Measurements from ENCODE around the gene ZFYVE1. TPM values are rescaled to one million over a fixed set of nuclear protein-coding genes. Genes with fewer than 3 reads are reported as not detected.
"Not testable (repeated sequence)": the region's sequence is repeated elsewhere in the genome, so short reads cannot be mapped to it uniquely, and the experiment has no call there.

Gene ZFYVE1
- total RNA-seq, 1 experiment from 2014 or later, result 14.2 TPM

- Histone ChIP-seq H2AFZ (ENCODE audit: low read length) (no peak overlapping the region), H2BK20ac (ENCODE audit: low read depth, low read length, poor library complexity, severe bottlenecking) (no peak overlapping the region), H3K56ac (ENCODE audit: insufficient read length, low read depth, low read length) (no peak overlapping the region), H4K5ac (ENCODE audit: insufficient read length, low read depth, low read length) (no peak overlapping the region), H3K9ac (ENCODE audit: extremely low read depth, insufficient read length, low read length) (no peak overlapping the region), H3K27ac (ENCODE audit: insufficient read length, low read depth, low read length) (no peak overlapping the region), H4K8ac (replicated peaks; ENCODE audit: insufficient read length, low read depth, low read length) (no peak overlapping the region), H3K23me2 (ENCODE audit: insufficient read length, low read depth, low read length, poor library complexity, severe bottlenecking) (no peaks in the 10 kb centered on the region), H3K4ac (ENCODE audit: low read depth, low read length) (no peak overlapping the region), H3K9me3 (ENCODE audit: control insufficient read depth, low read depth, low read length) (no peaks in the 10 kb centered on the region), H3K23ac (ENCODE audit: insufficient read length, low read depth, low read length) (no peak overlapping the region), H2AK5ac (ENCODE audit: insufficient read length, low read length) (no peak overlapping the region), H3T11ph (ENCODE audit: low read length) (no peak overlapping the region), H3K79me1 (ENCODE audit: insufficient read depth, low read depth, low read length, poor library complexity, severe bottlenecking) (no peaks in the 10 kb centered on the region), H3K27me3 (ENCODE audit: insufficient read depth, low read length) (no peaks in the 10 kb centered on the region), H3K14ac (ENCODE audit: insufficient read depth, low read length) (no peak overlapping the region), H3K18ac (ENCODE audit: insufficient read length, low read depth, low read length) (no peak overlapping the region), H3K4me1 (ENCODE audit: insufficient read depth, low read length) (no peaks in the 10 kb centered on the region), H4K20me1 (ENCODE audit: control insufficient read depth, insufficient read depth, insufficient read length) (no peaks in the 10 kb centered on the region), H2BK120ac (ENCODE audit: low read depth, low read length, poor library complexity, severe bottlenecking) (no peak overlapping the region), H2BK12ac (ENCODE audit: insufficient read length, low read depth, low read length) (no peak overlapping the region), H3K4me2 (ENCODE audit: insufficient read depth, insufficient read length, low read length) (no peak overlapping the region), H2BK5ac (ENCODE audit: insufficient read length, low read length) (no peak overlapping the region), H4K91ac (ENCODE audit: insufficient read length, low read depth, low read length) (no peak overlapping the region), H2BK15ac (ENCODE audit: low read depth, low read length) (no peak overlapping the region), H3K79me2 (ENCODE audit: insufficient read depth, low read length) (no peaks in the 10 kb centered on the region)
- H3K4me3 Mint-ChIP-seq, result no peak overlapping the region
- no peak for TF ChIP-seq CTCF (conservative IDR thresholded peaks at IDR 0.05)
- H3K9me3 Mint-ChIP-seq, result no peaks in the 10 kb centered on the region
- peaks cover 0 to 7% (median 0%) of the 10 kb centered on the region in 3 experiments; a peak in 3 of 7 replicates for H3K36me3 Mint-ChIP-seq (ENCODE audit: insufficient read depth in 1 of 3, low read depth in 3 of 3)
- no peak overlapping the region for H3K27ac Mint-ChIP-seq
- DNase-seq, result no peak
- H3K4me1 Mint-ChIP-seq, result no peaks in the 10 kb centered on the region
- no peaks in the 10 kb centered on the region for H3K27me3 Mint-ChIP-seq (ENCODE audit: low read depth)
- WGBS (ENCODE audit: extremely low coverage, insufficient read length, low lambda C conversion rate), result no CpG with 5 or more reads among the region's 2 CpGs
Measured at GRCh38 chr14:73014105-73014504, 12.8 kb downstream of the ZFYVE1 start.

- DNase-seq; H2BK5ac ChIP-seq (ENCODE audit: insufficient read length, low read length); H3K4me3 Mint-ChIP-seq; H3K27ac ChIP-seq (ENCODE audit: insufficient read length, low read depth, low read length); H3K4me1 ChIP-seq (ENCODE audit: insufficient read depth, low read length); H2AFZ ChIP-seq (ENCODE audit: low read length); H2AK5ac ChIP-seq (ENCODE audit: insufficient read length, low read length); H3K4me2 ChIP-seq (ENCODE audit: insufficient read depth, insufficient read length, low read length); H3K23me2 ChIP-seq (ENCODE audit: insufficient read length, low read depth, low read length, poor library complexity, severe bottlenecking); H3K79me2 ChIP-seq (ENCODE audit: insufficient read depth, low read length); H3K4me1 Mint-ChIP-seq; H3K27me3 Mint-ChIP-seq (ENCODE audit: low read depth); H4K8ac ChIP-seq (replicated peaks; ENCODE audit: insufficient read length, low read depth, low read length); H3K9me3 ChIP-seq (ENCODE audit: control insufficient read depth, low read depth, low read length); H3T11ph ChIP-seq (ENCODE audit: low read length); H2BK20ac ChIP-seq (ENCODE audit: low read depth, low read length, poor library complexity, severe bottlenecking); H3K9me3 Mint-ChIP-seq; H2BK120ac ChIP-seq (ENCODE audit: low read depth, low read length, poor library complexity, severe bottlenecking); H4K20me1 ChIP-seq (ENCODE audit: control insufficient read depth, insufficient read depth, insufficient read length); H3K36me3 Mint-ChIP-seq (ENCODE audit: insufficient read depth in 1 of 3, low read depth in 3 of 3); H3K79me1 ChIP-seq (ENCODE audit: insufficient read depth, low read depth, low read length, poor library complexity, severe bottlenecking); H3K27me3 ChIP-seq (ENCODE audit: insufficient read depth, low read length); H4K5ac ChIP-seq (ENCODE audit: insufficient read length, low read depth, low read length); H3K4ac ChIP-seq (ENCODE audit: low read depth, low read length); H3K14ac ChIP-seq (ENCODE audit: insufficient read depth, low read length); H3K23ac ChIP-seq (ENCODE audit: insufficient read length, low read depth, low read length); H2BK12ac ChIP-seq (ENCODE audit: insufficient read length, low read depth, low read length); H2BK15ac ChIP-seq (ENCODE audit: low read depth, low read length); H3K18ac ChIP-seq (ENCODE audit: insufficient read length, low read depth, low read length); H3K9ac ChIP-seq (ENCODE audit: extremely low read depth, insufficient read length, low read length); H3K56ac ChIP-seq (ENCODE audit: insufficient read length, low read depth, low read length); H3K27ac Mint-ChIP-seq; H4K91ac ChIP-seq (ENCODE audit: insufficient read length, low read depth, low read length): not testable (repeated sequence)
- WGBS (ENCODE audit: extremely low coverage, insufficient read length, low lambda C conversion rate), result no CpG with 5 or more reads among the region's 7 CpGs
Measured at GRCh38 chr14:73011189-73011588, 15.7 kb downstream of the ZFYVE1 start.
